Hepatic stellate cell (primary cell): ENCODE results near the gene PRDM16.
"Not testable (repeated sequence)": the region's sequence is repeated elsewhere in the genome, so short reads cannot be mapped to it uniquely, and the experiment has no call there.

Source experiments
- DNase-seq: peaks from one replicate; pipeline ENCODE4 v3.0.0; 2011; ENCODE audit warnings: low spot score

PRDM16 gene

GRCh38 chr1:3082051-3082450, 13.0 kb downstream of the PRDM16 start:
- DNase-seq: no peak

- DNase-seq: no peak
Measured at GRCh38 chr1:3082571-3083516, 13.8 kb downstream of the PRDM16 start.

GRCh38 chr1:3084154-3084553, 15.2 kb downstream of the PRDM16 start:
- DNase-seq: no peak

GRCh38 chr1:3084726-3085125, 15.7 kb downstream of the PRDM16 start:
- no peak for DNase-seq

- DNase-seq: no peak
Measured at GRCh38 chr1:3085721-3086120, 16.7 kb downstream of the PRDM16 start.

- no peak for DNase-seq
Measured at GRCh38 chr1:3086272-3086974, 17.4 kb downstream of the PRDM16 start.

GRCh38 chr1:3087049-3087448, 18.0 kb downstream of the PRDM16 start:
- DNase-seq: no peak

GRCh38 chr1:3087946-3088668, 19.1 kb downstream of the PRDM16 start:
- DNase-seq: not testable (repeated sequence)

- no peak for DNase-seq
Measured at GRCh38 chr1:3089490-3089889, 20.5 kb downstream of the PRDM16 start.

- no peak for DNase-seq
Measured at GRCh38 chr1:3091334-3091733, 22.3 kb downstream of the PRDM16 start.

- DNase-seq: no peak
Measured at GRCh38 chr1:3092530-3092929, 23.5 kb downstream of the PRDM16 start.

- no peak for DNase-seq
Measured at GRCh38 chr1:3093898-3094626, 25.1 kb downstream of the PRDM16 start.

- DNase-seq: no peak
Measured at GRCh38 chr1:3094863-3095780, 26.1 kb downstream of the PRDM16 start.

- DNase-seq: no peak
Measured at GRCh38 chr1:3096345-3096744, 27.3 kb downstream of the PRDM16 start.

- no peak for DNase-seq
Measured at GRCh38 chr1:3097231-3097630, 28.2 kb downstream of the PRDM16 start.

GRCh38 chr1:3097861-3098260, 28.9 kb downstream of the PRDM16 start:
- DNase-seq: no peak

GRCh38 chr1:3099861-3100260, 30.9 kb downstream of the PRDM16 start:
- DNase-seq: no peak

GRCh38 chr1:3101124-3101939, 32.3 kb downstream of the PRDM16 start:
- no peak for DNase-seq

- no peak for DNase-seq
Measured at GRCh38 chr1:3102641-3103040, 33.6 kb downstream of the PRDM16 start.
